Measurements from ENCODE around the gene RIMBP2.

The RIMBP2 gene

DNA sequence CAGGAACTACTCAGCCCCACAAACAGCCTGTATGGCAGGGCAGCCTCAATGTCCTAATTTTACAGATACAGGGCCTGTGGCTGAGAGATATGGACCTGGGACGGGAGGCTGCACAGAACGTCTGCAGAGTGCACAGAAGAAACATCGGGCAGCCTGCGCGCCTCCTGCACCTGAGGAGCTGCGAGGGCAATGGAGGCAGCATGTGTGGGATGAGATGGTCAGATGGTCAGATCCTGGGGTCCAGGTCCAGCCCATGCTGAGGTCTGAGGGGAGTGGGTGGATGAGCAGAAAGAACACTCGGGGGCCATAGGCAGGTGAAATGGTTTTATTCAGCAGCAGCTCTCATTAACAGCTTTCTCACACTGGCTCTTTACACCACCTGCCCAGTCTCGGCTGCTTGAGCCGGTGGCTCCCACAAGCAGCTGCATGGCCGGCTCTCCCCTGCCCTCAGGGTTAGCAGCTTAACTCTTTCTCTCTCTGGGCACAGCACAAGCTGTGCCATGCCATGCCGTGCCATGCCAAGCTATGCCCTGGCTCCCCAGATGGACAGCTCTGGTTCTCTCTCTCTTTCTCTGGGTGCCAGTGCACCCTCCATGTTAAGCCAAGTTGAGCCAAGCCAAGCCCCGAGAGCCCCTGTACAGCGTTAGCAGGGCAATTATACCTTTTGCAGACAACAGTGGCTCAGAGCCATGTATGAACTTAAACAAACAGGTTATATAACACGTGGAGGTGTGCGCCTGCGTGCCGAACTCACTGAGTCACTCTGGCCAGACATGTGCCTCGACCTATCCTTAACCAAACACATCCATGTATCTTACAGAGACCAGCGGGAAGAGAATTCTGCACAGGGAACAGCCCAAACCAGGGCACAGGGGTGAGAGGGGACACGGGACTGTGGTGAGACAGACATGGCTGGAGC lies 47.6 kb downstream of the RIMBP2 start:
- DNase-seq (no peak), ATAC-seq (no peak)
- H3K27me3 Mint-ChIP-seq, result peaks cover 7% of the 10 kb centered on the region
- no peak overlapping the region for H3K27ac Mint-ChIP-seq
- H3K4me1 Mint-ChIP-seq, result no peaks in the 10 kb centered on the region
- peaks cover 2% of the 10 kb centered on the region for H3K36me3 Mint-ChIP-seq (ENCODE audit: low read depth)
- peaks cover 17% of the 10 kb centered on the region for H3K9me3 Mint-ChIP-seq
- H3K4me3 Mint-ChIP-seq, result no peak overlapping the region

DNA sequence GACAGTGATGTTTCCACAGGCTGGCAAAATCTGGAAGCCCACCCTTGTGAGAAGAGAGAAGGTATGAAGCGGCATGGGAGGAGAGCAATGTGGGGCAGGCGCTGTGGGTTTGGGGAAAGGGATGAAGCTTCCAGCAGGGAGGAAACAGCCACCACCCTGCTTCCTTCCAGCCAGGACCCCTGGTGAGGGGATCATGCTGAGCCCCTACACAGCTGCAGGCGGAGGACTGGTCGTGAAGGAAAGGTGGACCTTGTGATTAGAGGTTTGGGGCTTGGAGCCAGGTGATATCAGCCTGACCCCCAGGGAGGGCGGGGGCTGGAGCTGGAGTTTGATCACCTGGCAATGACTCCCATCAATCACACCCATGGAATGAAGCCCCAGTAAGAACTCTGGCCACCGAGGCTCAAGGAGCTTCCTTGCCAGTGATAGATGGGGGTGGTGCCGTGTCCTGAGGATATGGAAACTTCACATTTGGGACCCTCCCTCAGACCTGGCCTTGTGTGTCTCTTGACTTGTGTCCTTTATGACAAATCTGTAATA lies 48.6 kb downstream of the RIMBP2 start:
- no peaks in the 10 kb centered on the region for H3K4me1 Mint-ChIP-seq
- H3K27me3 Mint-ChIP-seq, result peaks cover 10% of the 10 kb centered on the region
- ATAC-seq (no peak), DNase-seq (no peak)
- H3K4me3 Mint-ChIP-seq, result no peak overlapping the region
- peaks cover 17% of the 10 kb centered on the region for H3K9me3 Mint-ChIP-seq
- no peak overlapping the region for H3K27ac Mint-ChIP-seq
- peaks cover 2% of the 10 kb centered on the region for H3K36me3 Mint-ChIP-seq (ENCODE audit: low read depth)

DNA sequence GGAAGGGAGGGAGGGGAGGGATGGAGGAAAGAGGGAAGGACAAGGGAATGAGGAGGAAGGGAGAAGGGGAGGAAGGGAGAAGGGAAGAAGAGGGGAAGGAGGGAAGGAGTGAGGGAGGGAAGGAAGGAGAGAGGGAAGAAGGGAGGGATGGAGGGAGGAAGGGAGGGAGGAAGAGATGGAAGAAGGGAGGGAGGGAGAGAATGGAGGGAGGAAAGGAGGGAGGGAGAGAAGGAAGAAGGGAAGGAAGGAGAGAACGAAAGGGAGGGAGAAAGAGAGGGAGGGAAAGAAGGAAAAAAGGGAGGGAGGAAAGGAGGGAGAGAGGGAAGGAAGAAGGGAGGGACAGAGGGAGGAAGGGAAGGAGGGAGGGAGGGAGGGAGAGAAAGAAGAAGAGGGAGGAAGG lies 49.5 kb downstream of the RIMBP2 start:
- DNase-seq (no peak), ATAC-seq (no peak)
- Mint-ChIP-seq H3K9me3 (peaks cover 17% of the 10 kb centered on the region), H3K27me3 (peaks cover 10% of the 10 kb centered on the region), H3K36me3 (ENCODE audit: low read depth) (peaks cover 2% of the 10 kb centered on the region), H3K4me3 (no peak overlapping the region), H3K27ac (no peak overlapping the region), H3K4me1 (no peaks in the 10 kb centered on the region)

DNA sequence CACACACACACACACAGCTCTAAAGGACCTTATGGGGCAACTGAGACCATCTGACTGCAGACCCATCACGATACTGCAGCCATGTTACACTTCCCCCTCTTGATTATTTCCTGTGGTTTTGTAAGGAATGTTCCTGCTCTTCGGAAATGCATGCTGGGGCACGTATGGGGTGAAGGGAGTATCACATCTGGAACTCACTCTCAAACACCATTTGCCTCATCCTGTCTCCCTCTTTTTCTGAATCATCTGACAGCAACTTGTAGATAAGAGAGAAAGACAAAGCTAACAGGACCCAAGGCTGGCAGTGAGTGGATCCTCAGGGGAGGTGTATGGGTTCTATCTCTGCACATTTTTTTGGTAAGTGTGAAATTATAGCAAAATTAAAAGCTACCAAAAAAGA lies 50.3 kb downstream of the RIMBP2 start:
- ATAC-seq (no peak), DNase-seq (no peak)
- Mint-ChIP-seq H3K4me3 (no peak overlapping the region), H3K27me3 (peaks cover 7% of the 10 kb centered on the region), H3K4me1 (no peaks in the 10 kb centered on the region), H3K27ac (no peak overlapping the region), H3K36me3 (ENCODE audit: low read depth) (peaks cover 2% of the 10 kb centered on the region), H3K9me3 (peaks cover 12% of the 10 kb centered on the region)

DNA sequence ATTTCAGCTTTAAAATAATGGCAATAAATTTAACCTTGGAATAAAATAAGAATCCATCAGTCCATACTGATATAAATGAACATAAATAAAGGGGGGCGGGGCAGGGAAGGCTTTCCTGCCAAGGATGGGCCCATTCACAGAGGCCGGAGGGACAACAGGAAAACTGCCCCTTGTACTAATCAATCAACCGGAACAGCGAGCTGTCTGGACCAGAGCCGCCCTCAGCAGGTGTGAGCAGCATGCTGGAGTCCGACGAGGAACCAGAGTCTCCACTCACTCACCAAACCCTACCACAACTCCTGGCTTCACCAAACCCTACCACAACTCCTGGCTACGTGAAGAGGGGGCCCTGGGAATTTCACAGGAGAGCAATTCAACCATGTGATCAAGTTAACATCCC lies 51.3 kb downstream of the RIMBP2 start:
- H3K9me3 Mint-ChIP-seq, result peaks cover 12% of the 10 kb centered on the region
- peaks cover 7% of the 10 kb centered on the region for H3K27me3 Mint-ChIP-seq
- ATAC-seq, result no peak

DNA sequence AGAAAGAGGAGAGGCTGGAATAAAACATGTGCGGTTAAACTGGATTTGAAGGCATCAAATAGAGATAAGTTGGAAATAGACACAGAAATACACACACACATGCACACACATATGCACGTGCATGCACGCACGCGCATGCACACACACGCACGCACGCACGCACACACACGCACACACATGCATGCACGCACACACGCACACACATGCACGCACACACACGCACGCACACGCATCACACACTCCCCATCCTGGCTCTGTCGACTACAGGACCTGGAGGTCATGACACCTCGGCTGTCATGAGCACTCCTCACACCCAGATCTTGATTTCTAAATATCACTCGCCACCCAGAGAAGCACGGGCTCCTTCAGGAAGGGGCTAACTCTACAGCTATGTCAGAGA lies 51.8 kb downstream of the RIMBP2 start:
- H3K4me3 Mint-ChIP-seq, result no peak overlapping the region
- H3K27ac Mint-ChIP-seq, result no peak overlapping the region
- DNase-seq (no peak), ATAC-seq (no peak)
- H3K9me3 Mint-ChIP-seq, result peaks cover 9% of the 10 kb centered on the region
- H3K27me3 Mint-ChIP-seq, result peaks cover 7% of the 10 kb centered on the region
- H3K36me3 Mint-ChIP-seq (ENCODE audit: low read depth), result peaks cover 2% of the 10 kb centered on the region
- H3K4me1 Mint-ChIP-seq, result no peaks in the 10 kb centered on the region

More for the DNA sequence above, 51.3 kb downstream of the RIMBP2 start:
- DNase-seq, result no peak
- Mint-ChIP-seq H3K4me3 (no peak overlapping the region), H3K36me3 (ENCODE audit: low read depth) (peaks cover 2% of the 10 kb centered on the region), H3K4me1 (no peaks in the 10 kb centered on the region), H3K27ac (no peak overlapping the region)

DNA sequence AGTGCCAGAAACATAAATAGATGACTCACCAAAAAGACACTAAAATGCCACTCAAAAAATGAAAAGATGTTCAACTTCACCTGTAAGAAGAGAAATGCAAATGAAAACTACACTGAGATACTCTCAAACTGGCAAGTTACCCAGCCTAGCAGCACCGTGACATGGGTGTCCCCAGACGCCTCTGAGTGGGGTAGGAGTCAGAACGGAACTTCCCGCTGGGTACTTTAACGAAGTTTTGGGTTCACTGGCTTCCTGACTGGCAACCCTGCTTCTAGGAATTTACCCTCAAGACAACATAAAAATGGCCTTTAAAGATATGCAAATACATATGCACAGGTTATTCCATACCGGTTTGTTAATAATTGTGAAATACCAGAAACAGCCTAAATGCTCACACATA lies 52.6 kb downstream of the RIMBP2 start:
- peaks cover 2% of the 10 kb centered on the region for H3K36me3 Mint-ChIP-seq (ENCODE audit: low read depth)
- ATAC-seq (no peak), DNase-seq (no peak)
- H3K27ac Mint-ChIP-seq, result no peak overlapping the region
- no peaks in the 10 kb centered on the region for H3K4me1 Mint-ChIP-seq
- H3K27me3 Mint-ChIP-seq, result peaks cover 7% of the 10 kb centered on the region
- peaks cover 9% of the 10 kb centered on the region for H3K9me3 Mint-ChIP-seq
- no peak overlapping the region for H3K4me3 Mint-ChIP-seq

DNA sequence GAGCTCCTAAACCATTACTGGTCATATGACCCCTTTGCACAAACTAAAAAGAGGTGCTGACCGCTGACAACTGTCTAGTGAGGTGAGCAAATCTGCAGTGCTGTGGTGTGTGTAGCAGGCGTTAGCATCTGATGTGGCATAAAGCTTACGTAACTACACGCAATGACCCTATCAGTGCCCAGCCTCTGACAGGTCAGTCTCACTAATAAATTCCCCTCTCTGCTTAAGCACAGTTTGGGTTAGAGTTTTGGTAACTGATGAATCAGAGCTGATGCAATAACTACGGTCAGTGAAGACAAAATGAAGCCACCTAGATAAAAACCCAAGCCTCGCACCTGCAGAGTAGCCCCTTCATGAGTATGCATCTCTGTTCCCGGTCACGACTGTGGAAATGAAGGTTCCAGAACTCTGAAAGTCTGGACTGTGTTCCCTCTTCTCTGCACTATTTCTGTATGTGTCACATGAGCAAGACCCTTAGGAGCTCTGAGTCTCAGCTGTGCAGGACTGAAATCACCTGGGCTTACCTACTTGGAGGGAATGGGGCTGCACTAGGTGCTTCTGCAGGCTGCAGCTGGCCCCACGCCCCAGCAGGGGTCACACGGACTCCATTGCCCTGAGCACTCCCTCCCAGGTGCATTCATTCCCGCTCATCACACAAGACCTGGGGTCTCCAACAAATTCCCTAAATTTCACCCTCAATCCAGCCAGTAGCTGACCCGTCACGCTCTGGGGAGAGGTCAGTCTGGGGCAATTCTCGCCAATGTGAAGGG lies 54.4 kb downstream of the RIMBP2 start:
- Mint-ChIP-seq H3K9me3 (peaks cover 5% of the 10 kb centered on the region), H3K27ac (no peak overlapping the region)

DNA sequence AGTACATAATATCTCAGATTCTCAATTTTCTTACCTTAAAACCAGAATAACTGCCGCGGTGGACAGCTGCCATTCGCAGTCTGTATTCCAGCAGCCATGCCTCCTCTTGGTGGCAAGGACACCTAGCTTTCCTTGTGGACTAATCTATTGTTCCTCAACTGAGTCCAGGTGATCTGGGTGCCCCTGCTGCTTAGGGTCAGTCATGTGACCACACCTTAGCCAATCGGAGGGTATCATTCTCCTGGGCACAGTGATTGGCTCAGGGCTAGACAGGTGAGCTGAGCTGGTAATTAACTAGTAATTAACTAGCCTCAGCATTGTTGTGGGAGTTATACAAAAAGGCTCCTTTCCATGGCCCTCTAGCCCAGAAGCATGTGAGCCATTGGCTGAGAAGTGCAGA lies 55.0 kb downstream of the RIMBP2 start:
- H3K27me3 Mint-ChIP-seq, result peaks cover 7% of the 10 kb centered on the region
- ATAC-seq (no peak), DNase-seq (no peak)
- H3K4me1 Mint-ChIP-seq, result no peaks in the 10 kb centered on the region
- no peak overlapping the region for H3K4me3 Mint-ChIP-seq
- peaks cover 5% of the 10 kb centered on the region for H3K9me3 Mint-ChIP-seq
- no peak overlapping the region for H3K27ac Mint-ChIP-seq
- H3K36me3 Mint-ChIP-seq (ENCODE audit: low read depth), result no peaks in the 10 kb centered on the region

More for the DNA sequence above, 54.4 kb downstream of the RIMBP2 start:
- H3K4me3 Mint-ChIP-seq, result no peak overlapping the region
- H3K27me3 Mint-ChIP-seq, result peaks cover 7% of the 10 kb centered on the region
- H3K36me3 Mint-ChIP-seq (ENCODE audit: low read depth), result no peaks in the 10 kb centered on the region
- no peaks in the 10 kb centered on the region for H3K4me1 Mint-ChIP-seq
- no peak for ATAC-seq
- no peak for DNase-seq

DNA sequence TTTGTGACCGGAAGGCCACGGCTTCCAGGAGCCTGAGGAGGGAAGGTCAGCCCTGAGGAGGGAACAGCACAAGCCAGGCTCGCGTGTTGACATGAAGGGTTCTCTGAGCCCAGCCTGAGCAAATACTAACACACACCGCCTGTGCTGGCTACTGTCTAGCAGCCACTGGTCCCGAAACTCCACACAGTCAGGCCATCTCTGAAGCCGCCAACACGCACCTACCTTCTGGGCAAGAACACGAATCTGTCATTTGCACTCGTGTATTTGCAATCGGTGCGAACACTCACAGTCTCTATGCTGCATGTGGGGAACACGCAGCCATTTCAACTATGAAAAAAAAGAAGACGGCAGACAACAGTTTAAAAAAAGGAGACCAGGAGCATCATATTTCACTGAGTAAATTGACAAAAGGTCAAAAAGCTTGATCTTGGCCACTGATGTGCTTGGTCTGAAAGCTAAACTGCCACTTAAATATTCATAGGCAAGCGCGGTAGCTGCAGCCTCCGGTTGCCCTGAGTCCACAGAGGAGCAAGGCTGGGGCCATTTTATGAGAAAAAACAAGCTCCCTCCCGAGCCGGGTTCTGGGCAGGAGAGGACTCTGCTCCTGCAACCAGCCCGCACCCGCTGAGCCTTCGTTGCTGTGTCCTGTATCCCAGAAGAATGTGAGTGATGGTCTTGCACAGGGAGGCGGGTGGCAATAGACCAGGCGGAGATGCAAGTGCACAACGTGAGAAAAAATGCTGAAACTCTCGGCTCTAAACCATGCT lies 57.8 kb downstream of the RIMBP2 start:
- Mint-ChIP-seq H3K27ac (no peak overlapping the region), H3K4me1 (no peaks in the 10 kb centered on the region)
- no peak for ATAC-seq

DNA sequence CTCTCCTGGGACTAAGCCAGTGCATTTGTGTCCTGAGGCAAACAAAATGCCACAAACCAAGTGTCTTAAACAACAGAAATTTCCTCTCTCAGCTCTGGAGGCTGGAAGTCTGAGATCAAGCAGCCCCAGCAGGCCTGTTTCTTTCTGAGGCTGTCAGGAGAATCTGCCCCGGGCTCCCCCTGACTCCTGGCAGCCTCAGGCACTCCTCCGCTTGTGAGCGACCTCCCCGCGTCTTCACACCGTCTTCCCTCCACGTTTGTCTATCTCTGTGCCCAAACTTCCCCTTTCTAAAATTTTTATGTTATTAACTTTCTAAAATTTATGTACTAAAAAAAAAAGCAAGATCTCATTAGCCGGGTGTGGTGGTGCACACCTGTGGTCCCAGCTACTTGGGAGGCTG lies 59.7 kb downstream of the RIMBP2 start:
- DNase-seq (no peak), ATAC-seq (no peak)
- H3K36me3 Mint-ChIP-seq (ENCODE audit: low read depth), result no peaks in the 10 kb centered on the region
- no peak overlapping the region for H3K27ac Mint-ChIP-seq
- H3K4me3 Mint-ChIP-seq, result no peak overlapping the region
- no peaks in the 10 kb centered on the region for H3K4me1 Mint-ChIP-seq
- H3K27me3 Mint-ChIP-seq, result no peaks in the 10 kb centered on the region
- no peaks in the 10 kb centered on the region for H3K9me3 Mint-ChIP-seq

More for the DNA sequence above, 57.8 kb downstream of the RIMBP2 start:
- H3K9me3 Mint-ChIP-seq, result no peaks in the 10 kb centered on the region
- H3K36me3 Mint-ChIP-seq (ENCODE audit: low read depth), result no peaks in the 10 kb centered on the region
- no peak for DNase-seq
- no peak overlapping the region for H3K4me3 Mint-ChIP-seq
- no peaks in the 10 kb centered on the region for H3K27me3 Mint-ChIP-seq

DNA sequence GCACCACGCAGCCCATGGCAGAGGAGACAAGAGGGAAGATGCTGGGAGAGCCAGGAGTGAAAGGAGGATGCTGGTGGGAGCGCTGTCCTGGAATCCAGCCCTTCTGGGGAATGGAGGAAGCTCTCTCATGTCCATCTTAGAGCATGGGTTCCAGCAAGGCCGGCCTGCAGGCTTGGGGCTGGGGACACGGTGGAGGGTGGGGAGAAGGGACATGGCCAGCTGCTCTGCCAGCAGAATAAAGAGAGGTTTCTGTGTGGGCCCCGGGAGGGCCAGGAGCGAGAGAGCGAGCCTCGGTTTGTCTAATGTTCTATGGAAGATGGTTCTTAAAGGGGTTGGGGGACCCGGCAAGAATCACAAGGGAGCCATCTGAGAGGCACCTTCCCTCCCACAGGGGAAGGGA lies 60.2 kb downstream of the RIMBP2 start:
- DNase-seq (no peak), ATAC-seq (no peak)
- Mint-ChIP-seq H3K4me3 (no peak overlapping the region), H3K36me3 (ENCODE audit: low read depth) (no peaks in the 10 kb centered on the region), H3K27ac (no peak overlapping the region), H3K4me1 (no peaks in the 10 kb centered on the region), H3K27me3 (no peaks in the 10 kb centered on the region), H3K9me3 (no peaks in the 10 kb centered on the region)

DNA sequence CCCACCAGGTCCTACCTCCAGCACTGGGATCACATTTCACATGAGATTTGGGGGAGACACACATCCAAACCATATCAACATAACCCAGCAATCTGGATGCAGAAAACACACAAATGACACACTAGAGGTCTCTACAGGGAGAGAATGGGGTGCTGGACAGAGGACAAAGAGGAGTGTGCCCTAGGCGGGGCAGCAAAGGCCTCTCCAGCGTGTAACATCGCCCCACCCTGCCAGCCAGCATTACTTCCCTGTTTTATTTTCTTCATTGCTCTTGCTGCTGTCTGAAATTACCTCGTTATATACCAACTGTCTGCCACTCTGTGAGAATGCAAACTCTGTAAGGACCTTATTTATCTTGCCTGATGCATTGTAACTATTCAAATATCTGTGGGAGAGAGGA lies 61.1 kb downstream of the RIMBP2 start:
- no peak for ATAC-seq
- Mint-ChIP-seq H3K9me3 (no peaks in the 10 kb centered on the region), H3K36me3 (ENCODE audit: low read depth) (no peaks in the 10 kb centered on the region), H3K4me3 (no peak overlapping the region), H3K27me3 (no peaks in the 10 kb centered on the region), H3K27ac (no peak overlapping the region), H3K4me1 (no peaks in the 10 kb centered on the region)
- DNase-seq, result no peak

DNA sequence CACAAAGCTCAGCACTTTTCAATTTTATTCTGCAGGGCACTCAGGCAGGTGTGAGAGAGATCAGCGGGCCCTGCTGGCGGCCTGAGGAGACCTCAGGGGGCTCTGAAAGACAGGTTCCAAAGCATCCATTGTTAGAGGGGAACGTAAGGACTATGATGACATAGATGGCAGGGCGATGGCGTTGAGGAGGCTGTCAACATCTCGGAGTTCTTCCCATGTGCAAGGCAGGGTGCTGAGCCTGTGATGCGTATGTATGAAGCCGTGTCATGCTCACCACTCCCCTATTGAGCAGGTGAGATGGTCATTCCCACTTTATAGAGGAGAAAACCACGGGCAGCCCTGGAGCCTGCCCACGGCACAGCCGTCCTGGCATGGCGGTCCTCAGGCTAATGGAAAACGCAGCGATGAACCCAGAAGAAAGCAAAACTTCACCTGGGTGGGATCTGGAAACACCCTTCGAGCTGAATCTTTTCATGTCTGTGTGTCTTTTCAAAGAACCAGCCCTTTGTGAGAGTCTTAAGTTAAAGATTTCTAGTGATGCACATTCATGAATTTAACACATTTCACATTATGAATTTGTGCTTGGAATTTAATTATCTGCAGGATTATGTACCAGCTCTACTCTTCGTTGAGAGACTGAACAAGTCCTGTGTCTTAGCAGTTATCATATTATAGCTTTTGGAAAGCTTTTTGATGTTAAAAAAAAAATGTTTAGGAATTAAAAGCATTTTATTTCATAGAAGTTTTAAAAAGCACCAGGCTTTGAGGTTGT lies 64.7 kb downstream of the RIMBP2 start:
- H3K36me3 Mint-ChIP-seq (ENCODE audit: low read depth), result no peaks in the 10 kb centered on the region
- no peaks in the 10 kb centered on the region for H3K9me3 Mint-ChIP-seq
- peaks cover 3% of the 10 kb centered on the region for H3K27me3 Mint-ChIP-seq
- H3K4me1 Mint-ChIP-seq, result no peaks in the 10 kb centered on the region
- H3K27ac Mint-ChIP-seq, result no peak overlapping the region
- DNase-seq, result no peak
- no peak overlapping the region for H3K4me3 Mint-ChIP-seq
- ATAC-seq, result no peak

Measured in activated naive CD8-positive, alpha-beta T cell treated with anti-CD3 and anti-CD28 coated beads, Interleukin-2, amount 50 U/mL, for 24 hours (primary cell).